Epithelial cell of proximal tubule (primary cell): ENCODE results near the gene SERPINB7. TPM values are rescaled to one million over a fixed set of nuclear protein-coding genes. Genes with fewer than 3 reads are reported as not detected.

ENCODE experiments used
- DNase-seq: peaks from one replicate; pipeline ENCODE4 v3.0.0-alpha.2; 2011; ENCODE audit warnings: low read depth
- H3K4me3 ChIP-seq: 2 replicates; pipeline ENCODE4 v1.5.1; 2011; ENCODE audit warnings: low read depth, mild to moderate bottlenecking, low read length
- total RNA-seq: library from RNA; depleted of rRNA; stranded (reverse); fragments of >200 nt; gene quantifications from 2 replicates; pipeline ENCODE4 v1.2.3, GENCODE V29; 2015
- TF ChIP-seq, protein P1 (sequence below): conservative IDR thresholded peaks from 2 replicates; pipeline ENCODE4 v1.5.1; 2012; ENCODE audit warnings: low read depth, mild to moderate bottlenecking, low read length

SERPINB7 gene, protein sequence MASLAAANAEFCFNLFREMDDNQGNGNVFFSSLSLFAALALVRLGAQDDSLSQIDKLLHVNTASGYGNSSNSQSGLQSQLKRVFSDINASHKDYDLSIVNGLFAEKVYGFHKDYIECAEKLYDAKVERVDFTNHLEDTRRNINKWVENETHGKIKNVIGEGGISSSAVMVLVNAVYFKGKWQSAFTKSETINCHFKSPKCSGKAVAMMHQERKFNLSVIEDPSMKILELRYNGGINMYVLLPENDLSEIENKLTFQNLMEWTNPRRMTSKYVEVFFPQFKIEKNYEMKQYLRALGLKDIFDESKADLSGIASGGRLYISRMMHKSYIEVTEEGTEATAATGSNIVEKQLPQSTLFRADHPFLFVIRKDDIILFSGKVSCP
- total RNA-seq, result 7.5 and 44.5 TPM in 2 replicates

DNA sequence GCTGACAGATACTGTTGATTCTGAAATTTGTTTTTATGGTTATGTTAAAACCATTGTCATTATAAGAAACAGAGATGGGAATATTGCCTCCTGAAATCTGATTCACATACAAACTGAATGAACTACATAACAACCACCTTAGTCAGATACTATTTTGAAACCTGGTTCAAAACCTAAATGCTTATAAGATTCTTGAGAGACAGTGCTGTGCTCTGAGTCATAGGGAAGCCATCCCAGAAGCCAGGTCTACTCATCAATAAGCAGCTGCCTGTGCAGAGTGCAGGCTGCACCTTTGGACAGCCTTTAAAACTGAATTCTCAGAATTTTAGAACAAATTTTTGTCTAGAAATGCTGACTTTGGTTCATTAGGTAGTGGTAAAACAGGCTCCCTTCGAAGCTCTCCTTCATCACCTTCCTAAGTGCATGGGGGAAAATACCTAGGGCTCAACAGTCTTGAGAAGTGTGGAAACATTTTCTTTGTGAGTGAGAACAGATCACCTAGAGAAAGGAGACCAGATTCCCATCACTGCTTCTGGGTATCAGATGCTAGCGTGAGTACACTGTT lies at the start of gene SERPINB7:
SERPINB7 (plus strand) TSS at position 253 of the 565 bp plus-strand sequence. CDS start 6,955 bp downstream, outside the sequence.
- peak; percentile 94 for DNase-seq
- H3K4me3 ChIP-seq, result peak within 1 kb of the TSS; percentile 7
- TF ChIP-seq, protein P1, sequence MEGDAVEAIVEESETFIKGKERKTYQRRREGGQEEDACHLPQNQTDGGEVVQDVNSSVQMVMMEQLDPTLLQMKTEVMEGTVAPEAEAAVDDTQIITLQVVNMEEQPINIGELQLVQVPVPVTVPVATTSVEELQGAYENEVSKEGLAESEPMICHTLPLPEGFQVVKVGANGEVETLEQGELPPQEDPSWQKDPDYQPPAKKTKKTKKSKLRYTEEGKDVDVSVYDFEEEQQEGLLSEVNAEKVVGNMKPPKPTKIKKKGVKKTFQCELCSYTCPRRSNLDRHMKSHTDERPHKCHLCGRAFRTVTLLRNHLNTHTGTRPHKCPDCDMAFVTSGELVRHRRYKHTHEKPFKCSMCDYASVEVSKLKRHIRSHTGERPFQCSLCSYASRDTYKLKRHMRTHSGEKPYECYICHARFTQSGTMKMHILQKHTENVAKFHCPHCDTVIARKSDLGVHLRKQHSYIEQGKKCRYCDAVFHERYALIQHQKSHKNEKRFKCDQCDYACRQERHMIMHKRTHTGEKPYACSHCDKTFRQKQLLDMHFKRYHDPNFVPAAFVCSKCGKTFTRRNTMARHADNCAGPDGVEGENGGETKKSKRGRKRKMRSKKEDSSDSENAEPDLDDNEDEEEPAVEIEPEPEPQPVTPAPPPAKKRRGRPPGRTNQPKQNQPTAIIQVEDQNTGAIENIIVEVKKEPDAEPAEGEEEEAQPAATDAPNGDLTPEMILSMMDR, result no peak

DNA sequence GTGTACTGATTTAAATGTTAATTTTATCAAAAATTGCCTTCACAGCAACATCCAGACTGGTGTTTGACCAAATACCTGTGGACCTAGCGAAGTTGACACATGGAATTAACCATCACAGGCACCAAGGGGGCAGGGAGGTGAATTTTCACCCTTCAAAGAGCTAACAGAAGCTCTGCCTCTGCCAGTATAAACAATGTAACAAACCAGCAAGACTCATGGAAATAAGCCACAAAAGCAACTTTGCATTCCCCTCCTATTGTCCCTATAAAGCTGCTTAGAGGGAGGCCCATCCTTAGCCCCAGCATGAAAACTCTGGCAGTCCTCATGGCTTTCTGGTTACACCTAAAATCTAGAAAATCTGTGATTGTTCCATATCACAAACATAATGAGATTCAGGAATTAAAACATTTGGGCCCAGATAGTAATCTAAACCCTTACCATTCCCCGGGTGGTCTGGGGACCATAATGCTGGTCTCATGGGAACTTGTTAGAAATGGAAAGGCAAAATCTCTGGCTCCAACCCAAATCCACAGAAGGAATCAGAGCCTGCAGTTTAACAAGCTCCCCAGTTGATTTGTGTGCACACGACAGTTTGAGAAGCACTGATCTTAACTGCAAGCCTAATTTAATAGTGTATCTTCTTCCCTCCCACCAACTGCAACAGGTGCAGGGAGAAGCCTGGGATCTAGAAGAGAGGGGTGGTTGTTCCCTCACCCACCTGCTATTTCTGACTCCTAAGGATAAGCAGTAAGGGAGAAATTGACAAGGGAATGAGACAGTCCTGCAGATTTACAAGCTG lies 49.3 kb upstream of the SERPINB7 start:
- no peak overlapping the region for H3K4me3 ChIP-seq
- no peak for DNase-seq
- TF ChIP-seq, protein P1, result no peak

DNA sequence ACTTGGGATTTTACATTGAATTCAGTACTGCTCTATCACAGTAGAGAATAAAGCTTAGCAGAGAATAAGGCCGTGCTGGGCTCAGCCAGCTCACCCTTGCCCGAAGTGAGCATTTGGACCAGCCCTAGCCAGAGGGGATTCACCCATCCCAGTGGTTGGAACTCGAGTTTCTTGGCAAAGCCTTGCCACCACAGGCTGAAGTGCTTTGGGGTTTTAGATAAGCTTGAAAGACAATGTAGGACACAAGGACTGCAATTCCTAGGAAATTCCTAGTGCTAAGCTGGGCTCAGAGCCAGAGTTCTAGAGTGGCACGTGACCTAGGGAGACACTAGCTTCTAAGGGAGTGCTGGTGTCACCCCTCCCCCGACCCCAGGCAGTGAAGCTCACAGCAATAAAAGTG lies 44.4 kb upstream of the SERPINB7 start:
- DNase-seq, result peak; percentile 43
- no peak overlapping the region for H3K4me3 ChIP-seq
- TF ChIP-seq, protein P1, result no peak

DNA sequence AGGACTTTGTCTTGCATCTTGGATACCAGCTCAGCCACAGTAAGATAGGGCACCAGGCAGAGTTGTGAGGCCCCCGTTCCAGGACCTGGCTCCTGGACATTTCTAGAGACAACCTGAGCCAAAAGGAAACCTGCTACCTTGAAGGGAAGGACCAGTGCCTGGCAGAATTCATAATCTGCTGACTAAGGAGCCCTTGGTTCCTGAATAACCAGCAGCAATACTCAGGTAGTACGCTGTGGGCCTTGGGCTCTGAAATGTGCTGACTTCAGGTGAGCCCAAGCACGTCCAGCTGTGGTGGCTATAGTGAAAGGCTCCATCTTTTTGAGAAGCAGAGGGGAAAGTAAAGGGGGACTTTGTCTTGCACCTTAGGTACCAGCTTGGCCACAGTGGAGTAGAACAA lies 44.0 kb upstream of the SERPINB7 start:
- no peak overlapping the region for H3K4me3 ChIP-seq
- TF ChIP-seq, protein P1, result no peak
- no peak for DNase-seq

DNA sequence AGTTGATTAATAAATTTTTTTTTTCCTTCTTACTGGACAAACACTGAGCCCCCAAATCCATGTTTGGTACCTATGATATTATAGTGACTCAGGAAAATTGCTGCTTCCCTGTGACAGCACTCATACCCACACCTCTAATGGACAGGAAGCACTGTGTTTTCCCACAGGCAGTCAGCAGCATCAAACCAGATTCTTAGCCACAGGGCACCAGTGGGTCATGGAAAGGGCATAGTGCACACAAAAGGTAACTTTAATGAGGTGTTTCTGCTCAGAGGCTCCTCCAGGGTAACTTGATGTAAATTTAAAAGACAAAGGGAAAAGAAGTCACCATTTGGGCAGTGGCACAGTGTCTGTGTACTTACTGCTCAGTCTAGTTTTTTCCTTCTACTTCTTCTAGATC lies 38.3 kb upstream of the SERPINB7 start:
- no peak for DNase-seq
- TF ChIP-seq, protein P1, result no peak
- H3K4me3 ChIP-seq, result no peak overlapping the region

DNA sequence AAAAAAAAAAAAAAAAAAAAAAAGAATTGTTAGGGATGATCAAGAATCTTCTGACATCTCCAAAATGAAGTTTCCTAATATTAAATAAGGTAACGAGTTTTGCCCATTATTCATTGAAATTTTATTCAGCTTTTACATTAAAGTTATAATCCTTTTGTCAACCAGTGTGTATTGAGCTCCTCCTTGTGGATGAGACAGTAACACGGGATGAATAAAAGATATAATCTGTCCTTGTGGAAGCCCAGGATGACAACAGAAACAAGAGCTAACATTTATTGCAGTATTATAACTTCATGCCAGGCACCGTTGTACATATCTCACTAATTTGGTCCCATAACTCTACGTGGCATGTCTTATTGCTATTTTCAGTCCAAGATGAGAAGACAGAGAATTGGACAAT lies 33.4 kb upstream of the SERPINB7 start:
- DNase-seq, result no peak
- TF ChIP-seq, protein P1, result peak; percentile 66
- no peak overlapping the region for H3K4me3 ChIP-seq
